GM21737 (cell line): ENCODE data around the gene CFAP141.
"Not testable (repeated sequence)": the region's sequence is repeated elsewhere in the genome, so short reads cannot be mapped to it uniquely, and the experiment has no call there.

ENCODE experiments used
- ATAC-seq: cut with Tn5 transposase; IDR thresholded peaks from one replicate; pipeline ENCODE4 v1.9.1; 2021; ENCODE audit warnings: mild to moderate bottlenecking, moderate library complexity; ENCODE audit not compliant: unreplicated experiment

Gene CFAP141

DNA sequence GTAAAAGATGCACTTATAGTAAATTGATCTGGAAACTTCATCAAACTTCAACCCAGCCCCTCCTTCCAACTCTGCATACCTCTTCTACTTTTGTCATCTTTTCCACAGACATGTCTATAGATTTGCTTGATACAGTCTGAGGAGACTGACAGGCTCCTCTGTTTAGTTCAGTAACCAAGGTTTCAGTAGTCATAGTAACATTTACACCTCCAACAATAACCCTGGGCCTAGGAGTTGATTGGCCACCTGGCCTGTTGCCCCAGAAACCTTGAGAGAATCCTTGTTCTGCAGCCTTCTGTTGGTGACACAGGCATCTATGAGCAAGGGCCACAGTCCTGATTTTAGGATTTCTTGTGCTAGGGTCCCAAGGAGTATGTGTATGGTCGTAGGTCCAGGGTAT lies at the start of gene CFAP141:
Gene CFAP141, minus strand, starts transcription at position 138 of the 400 bp plus-strand sequence. Its CDS starts 26 bp downstream, at position 112.
- no peak for ATAC-seq

DNA sequence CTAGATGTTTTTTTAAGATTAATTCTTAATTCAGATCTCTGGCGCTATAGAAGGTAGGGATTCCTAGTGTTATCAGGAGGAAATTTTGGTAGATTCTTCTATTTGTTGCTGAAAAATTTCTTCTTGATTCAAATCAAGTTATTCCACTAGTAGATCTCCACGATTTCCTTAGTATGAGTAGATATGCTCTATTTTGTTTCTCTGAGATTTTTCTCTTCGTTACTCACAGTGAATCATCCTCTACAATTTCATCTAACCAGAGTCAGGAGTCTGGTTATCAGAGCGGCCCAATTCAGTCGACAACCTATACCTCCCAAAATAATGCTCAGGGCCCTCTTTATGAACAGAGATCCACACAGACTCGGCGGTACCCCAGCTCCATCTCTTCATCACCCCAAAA lies 47.5 kb upstream of the CFAP141 start:
- ATAC-seq: no peak

- no peak for ATAC-seq
Observed at GRCh38 chr1:154241703-154242351, 35.7 kb upstream of the CFAP141 start.

DNA sequence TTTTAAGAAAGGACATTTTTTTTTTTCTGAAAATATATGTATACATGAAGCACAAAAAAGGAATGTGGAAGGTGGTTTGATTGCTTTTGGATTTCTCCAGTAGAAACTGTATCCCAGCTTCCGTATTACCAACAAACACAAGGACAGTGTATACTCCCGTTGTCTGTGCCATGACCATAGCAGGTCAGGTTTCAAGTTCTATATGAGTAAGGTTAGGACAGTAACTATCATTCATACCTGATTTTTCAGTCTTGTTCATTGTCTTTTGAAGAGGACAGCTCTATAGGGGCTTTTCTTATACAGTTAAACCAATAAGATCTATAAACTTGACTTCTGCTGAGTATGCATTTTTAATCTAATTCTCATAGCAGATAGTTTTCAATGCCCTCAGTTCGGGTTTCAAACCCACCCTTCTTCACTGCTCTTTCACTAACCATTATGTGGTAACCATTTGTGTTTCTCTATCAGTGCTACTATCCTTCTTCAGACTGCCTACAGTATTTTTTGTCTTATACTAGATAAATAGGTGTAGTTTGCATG lies 34.2 kb upstream of the CFAP141 start:
- no peak for ATAC-seq

DNA sequence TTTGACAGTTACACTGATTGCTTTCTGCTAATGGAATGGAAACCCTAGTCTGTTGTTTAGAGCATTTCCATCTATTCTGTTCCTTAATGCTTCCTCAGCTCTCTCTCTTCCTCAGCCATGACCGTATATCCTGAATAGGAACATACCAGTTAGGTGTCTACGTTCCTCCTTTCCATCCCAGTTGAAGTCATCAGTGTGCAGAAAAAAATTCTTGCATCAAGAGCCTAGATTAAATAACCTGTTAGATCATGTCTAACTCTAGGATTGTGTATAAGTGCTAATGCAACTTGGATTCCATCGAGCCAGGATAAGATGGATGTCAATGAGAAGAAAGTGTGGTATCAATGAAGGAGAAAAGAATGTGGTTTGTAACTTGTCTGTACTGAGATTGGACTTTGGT lies 33.4 kb upstream of the CFAP141 start:
- ATAC-seq: no peak

DNA sequence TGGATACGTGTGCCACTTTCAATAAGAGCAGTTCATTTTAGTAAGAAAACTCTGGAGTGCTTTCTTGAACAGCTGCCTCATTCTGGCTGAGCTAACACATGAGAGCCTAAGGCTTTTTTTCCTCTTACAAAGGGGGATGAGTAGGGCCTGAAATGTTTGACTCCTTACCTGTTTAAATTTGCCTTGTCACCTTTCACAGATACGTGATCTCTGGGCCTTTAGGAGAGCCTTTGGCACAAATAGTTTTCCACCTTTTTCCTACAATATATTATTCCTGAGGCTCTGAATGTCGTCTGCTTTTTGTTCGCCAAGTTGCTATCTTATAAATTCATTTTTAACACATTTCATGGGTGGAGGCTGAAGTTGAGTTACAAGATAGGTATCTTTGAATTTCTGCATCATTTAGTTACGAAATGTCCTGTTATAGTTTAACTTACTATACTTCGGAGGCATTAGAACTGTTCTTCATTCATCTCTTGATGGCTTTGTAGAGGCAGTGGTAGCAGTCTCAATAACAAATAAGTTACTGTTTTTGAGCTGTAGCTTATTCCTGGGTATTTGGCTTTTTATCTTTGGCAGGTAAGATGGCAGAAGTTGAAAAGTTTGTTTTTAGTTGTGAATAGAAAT lies 31.9 kb upstream of the CFAP141 start:
- no peak for ATAC-seq

- ATAC-seq: no peak
Observed at GRCh38 chr1:154237435-154237834, 31.3 kb upstream of the CFAP141 start.

- no peak for ATAC-seq
Observed at GRCh38 chr1:154236855-154237254, 30.7 kb upstream of the CFAP141 start.

GRCh38 chr1:154233127-154233526 lies 27.0 kb upstream of the CFAP141 start:
- not testable (repeated sequence) for ATAC-seq

- ATAC-seq: not testable (repeated sequence)
Observed at GRCh38 chr1:154231112-154231511, 25.0 kb upstream of the CFAP141 start.

GRCh38 chr1:154225370-154225769 lies 19.2 kb upstream of the CFAP141 start:
- no peak for ATAC-seq

GRCh38 chr1:154223621-154224020 lies 17.5 kb upstream of the CFAP141 start:
- no peak for ATAC-seq

DNA sequence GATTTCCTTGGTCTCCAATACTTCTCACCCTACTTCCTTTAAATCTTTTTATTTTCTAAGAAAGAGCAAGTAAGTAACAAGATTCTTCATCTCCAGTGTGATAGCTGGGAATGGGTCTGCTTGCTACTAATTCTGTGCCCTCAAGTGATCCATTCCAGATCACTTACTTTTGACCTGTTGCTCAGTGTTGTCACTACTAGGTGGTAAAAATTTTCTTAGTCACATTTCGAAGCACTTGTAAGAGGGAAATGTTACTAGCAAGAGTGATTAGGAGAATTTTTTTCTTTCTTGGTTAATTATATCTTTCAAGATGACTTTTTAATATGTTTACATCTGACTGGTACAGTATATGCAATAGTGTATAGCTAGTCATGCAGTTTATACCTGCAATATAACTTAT lies 16.8 kb upstream of the CFAP141 start:
- no peak for ATAC-seq

DNA sequence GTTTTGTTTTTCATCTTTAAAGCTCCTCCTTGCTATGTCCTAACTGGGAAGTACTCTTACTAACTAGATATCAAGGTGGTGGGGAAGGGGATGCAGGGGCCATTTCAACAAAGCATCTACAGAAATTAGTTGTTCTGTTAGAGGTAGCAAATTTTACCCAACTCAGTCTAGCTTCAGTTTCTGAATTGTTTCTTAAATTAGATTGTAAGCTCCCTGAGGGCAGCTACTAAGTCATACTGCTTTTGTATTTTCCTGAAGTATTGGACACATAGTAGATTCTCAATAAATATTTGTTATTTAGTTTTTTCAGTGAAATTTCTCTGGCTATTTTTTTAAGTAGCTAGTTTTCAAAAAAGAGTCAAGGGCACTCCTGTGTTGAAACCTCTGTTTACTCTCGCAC lies 16.4 kb upstream of the CFAP141 start:
- no peak for ATAC-seq

- ATAC-seq: peak; percentile 21
Observed at GRCh38 chr1:154221278-154222001, 15.3 kb upstream of the CFAP141 start.

- ATAC-seq: no peak
Observed at GRCh38 chr1:154220970-154221277, 14.8 kb upstream of the CFAP141 start.

GRCh38 chr1:154220071-154220969 lies 14.2 kb upstream of the CFAP141 start, which contains the start of gene UBAP2L:
Gene UBAP2L (plus strand): TSS chr1:154220955. CDS start chr1:154225124, 4,169 bp downstream.
- peak; percentile 87 for ATAC-seq

GRCh38 chr1:154219541-154219940 lies 13.4 kb upstream of the CFAP141 start:
- ATAC-seq: no peak

DNA sequence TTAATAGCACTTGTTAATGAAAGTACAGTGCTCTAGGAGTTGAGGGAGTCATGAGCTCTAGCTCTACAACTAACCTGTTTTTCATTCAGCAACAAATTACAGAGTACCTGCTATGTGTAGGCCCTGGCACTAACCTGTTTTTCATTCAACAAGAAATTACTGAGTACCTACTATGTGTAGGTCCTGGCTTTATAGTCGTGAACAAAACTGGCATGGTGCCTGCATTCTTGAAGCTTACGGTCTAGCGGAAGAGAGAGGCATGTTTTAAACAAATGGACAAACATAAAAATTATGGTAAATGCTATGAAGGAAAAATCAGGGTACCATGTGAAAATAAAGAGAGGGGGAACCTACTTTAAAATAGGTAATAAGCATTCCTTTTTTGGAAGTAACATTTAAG lies 12.4 kb upstream of the CFAP141 start:
- ATAC-seq: no peak

DNA sequence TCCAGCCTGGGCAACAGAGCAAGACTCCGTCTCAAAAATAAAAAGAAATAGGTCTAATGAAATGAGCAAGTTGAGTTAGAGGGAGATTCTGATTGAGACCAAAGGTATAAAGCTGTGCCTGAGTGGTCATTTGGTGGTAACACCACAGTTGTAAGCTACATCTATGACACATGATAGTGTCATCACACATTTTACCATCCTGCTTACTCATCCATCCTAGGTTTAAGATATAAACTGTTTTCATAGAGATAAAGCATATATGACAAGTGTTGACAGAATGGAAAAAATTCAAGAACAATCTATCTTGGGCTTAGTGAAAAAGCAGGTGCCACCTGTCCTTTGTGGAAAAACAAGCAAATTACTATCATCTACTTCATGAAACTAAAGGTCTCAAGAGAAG lies 7.1 kb upstream of the CFAP141 start:
- ATAC-seq: no peak

DNA sequence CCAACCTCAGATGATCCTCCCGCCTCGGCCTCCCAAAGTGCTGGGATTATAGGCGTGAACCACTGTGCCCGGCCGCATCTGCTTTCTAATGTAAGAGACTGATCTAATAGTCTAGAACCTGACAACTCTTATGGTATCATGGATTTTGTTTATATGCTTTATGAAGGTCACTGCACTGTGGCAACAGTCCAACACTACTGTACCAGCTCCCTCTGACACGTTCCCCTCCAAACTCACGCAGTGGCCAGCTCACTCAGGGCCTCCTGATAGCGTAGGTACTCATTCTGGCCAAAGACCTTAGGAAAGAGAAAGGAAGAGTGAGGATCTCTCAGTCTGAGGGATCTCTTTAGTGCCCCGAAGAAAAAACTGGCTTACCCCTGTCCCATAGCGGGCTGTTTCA lies 6.0 kb upstream of the CFAP141 start:
- ATAC-seq: no peak
